GM12801 (cell line): Measurements from ENCODE around the gene PLXNA2.

Experiments used
- TF ChIP-seq, protein P1 (sequence below): IDR thresholded peaks from one replicate; pipeline ENCODE4 v1.5.1; 2011; ENCODE audit warnings: control low read depth; ENCODE audit not compliant: insufficient read length; ENCODE audit errors: extremely low read depth

Gene PLXNA2

DNA sequence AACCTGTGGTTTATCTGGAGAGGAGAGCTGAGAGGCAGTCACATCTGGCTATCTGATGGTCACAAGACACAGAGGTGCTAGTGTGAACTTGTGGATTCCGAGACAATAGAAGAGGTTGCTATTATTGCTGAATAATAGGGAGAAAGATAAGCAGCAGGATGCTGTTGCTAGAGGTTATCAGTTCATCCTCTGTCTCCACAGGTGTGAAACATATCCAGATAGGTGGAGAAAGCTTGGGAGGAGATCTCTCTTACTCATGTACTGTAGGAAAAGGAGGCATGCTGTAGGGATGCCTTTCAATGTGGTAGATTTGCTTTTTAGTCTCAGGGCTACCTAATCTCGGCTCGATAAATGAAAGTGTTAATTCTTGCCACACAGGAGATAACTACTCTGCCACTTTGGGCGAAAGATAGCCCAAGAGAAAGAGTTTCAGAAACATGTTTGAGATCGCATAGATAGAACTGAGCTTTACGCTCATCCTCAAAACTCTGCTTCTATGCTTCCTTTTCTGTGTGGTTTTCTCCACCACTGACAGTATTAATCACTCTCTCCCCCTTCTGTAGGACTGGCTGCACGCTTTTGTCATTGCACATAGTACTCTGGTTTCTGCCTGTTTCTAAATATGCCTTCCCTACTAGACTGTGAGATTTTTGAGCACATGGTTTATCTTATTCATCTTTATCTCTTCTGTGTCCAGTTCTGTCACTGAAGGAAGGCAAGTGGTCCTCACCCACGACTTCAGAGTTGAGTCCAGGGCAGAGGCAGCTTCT, 36.7 kb upstream of the PLXNA2 start:
- TF ChIP-seq, protein P1, sequence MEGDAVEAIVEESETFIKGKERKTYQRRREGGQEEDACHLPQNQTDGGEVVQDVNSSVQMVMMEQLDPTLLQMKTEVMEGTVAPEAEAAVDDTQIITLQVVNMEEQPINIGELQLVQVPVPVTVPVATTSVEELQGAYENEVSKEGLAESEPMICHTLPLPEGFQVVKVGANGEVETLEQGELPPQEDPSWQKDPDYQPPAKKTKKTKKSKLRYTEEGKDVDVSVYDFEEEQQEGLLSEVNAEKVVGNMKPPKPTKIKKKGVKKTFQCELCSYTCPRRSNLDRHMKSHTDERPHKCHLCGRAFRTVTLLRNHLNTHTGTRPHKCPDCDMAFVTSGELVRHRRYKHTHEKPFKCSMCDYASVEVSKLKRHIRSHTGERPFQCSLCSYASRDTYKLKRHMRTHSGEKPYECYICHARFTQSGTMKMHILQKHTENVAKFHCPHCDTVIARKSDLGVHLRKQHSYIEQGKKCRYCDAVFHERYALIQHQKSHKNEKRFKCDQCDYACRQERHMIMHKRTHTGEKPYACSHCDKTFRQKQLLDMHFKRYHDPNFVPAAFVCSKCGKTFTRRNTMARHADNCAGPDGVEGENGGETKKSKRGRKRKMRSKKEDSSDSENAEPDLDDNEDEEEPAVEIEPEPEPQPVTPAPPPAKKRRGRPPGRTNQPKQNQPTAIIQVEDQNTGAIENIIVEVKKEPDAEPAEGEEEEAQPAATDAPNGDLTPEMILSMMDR = no peak

GRCh38 chr1:208279826-208280588, 35.8 kb upstream of the PLXNA2 start:
- TF ChIP-seq, protein P1 = no peak

DNA sequence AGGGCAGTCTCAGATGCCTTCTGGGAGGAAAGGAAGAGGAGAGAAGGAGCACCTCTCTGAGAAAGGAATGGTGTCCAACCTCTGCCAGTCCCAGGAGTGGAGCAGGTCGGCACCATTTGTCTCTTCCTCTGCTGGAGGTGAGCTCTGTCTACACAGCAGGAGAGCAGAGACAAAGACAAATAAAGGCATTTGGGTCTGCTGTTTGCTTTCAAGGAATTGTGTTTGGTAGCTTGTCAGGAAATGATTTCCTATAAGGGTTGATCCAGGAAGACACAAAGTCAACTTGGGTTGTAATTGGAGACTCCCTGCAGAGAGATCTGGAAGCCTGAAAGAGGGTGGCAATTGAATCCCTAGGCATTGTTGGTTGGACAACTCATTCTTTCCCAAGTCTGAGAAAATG, 34.5 kb upstream of the PLXNA2 start:
- TF ChIP-seq, protein P1 = no peak

- TF ChIP-seq, protein P1 = no peak
Observed at GRCh38 chr1:208276757-208277435, 32.7 kb upstream of the PLXNA2 start.

GRCh38 chr1:208275083-208275482, 30.9 kb upstream of the PLXNA2 start:
- TF ChIP-seq, protein P1 = no peak

DNA sequence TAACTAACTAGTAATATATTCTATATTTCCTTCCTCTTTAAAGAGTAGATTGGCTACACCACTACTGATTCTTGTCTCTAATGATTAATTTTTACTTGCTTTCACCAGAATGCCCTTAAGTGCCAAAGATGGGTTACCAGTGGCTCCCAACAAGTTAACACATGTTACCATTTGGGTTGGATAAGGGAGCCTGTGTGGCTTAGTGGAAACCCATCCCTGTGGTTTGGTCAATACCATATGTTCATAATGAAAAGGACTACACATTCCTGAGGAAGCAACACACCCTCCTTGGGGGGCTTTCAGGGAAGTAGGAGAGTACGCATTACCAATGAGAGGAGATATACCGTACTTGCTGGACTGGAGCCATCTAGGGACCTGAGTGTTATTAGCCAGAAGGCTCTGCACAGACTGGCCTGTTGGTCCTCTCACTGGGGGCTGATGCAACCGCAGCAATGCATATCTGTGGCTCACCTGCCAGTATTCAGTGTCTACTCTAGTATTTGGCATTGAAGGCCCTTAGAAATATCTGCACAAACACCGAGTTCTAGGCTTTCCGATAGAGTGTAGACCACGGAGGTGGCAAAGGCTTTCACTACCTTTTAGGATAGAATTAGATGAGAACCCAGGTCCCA, 29.3 kb upstream of the PLXNA2 start:
- TF ChIP-seq, protein P1 = no peak

DNA sequence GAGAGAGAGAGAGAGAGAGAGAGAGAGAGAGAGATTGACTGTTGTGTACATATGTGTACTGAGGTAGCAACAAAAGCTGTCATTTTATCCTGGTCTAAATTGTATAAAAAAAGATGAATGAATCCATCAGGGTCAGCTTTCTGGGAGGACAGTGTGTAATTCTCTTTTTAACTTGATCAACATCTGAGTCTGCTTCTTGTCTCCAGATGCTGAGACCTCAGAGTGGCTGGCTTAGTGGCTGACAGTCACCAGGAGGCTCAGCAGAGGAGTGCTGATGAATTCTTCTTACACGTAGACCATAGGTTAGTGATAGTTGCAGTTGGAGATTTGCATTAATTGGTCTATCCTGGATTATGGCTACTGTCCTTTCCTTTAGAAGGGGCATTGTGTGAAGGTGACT, 28.5 kb upstream of the PLXNA2 start:
- TF ChIP-seq, protein P1 = no peak
